Loucy (cell line): ENCODE data around the gene ANO1.

Experiments
- H2AFZ ChIP-seq: fragments of 200-600 bp; sonication (generic); 2 replicates; pipeline ENCODE4 v1.6.0; 2016; ENCODE audit warnings: antibody characterized with exemption, mild to moderate bottlenecking, low read length, moderate library complexity
- H3F3A ChIP-seq: fragments of 200-600 bp; 2 replicates; pipeline ENCODE4 v1.6.0; 2016; ENCODE audit warnings: antibody characterized with exemption, low read depth, mild to moderate bottlenecking
- H3K27me3 ChIP-seq: fragments of 200-600 bp; sonication (generic); 2 replicates; pipeline ENCODE4 v1.6.1; 2014; ENCODE audit warnings: low read length, mild to moderate bottlenecking; ENCODE audit not compliant: insufficient read depth, poor library complexity, severe bottlenecking
- H3K36me3 ChIP-seq: fragments of 200-600 bp; sonication (generic); 2 replicates; pipeline ENCODE4 v1.6.1; 2016; ENCODE audit warnings: low read length; ENCODE audit not compliant: insufficient read depth
- H3K4me1 ChIP-seq: fragments of 200-600 bp; sonication (generic); 2 replicates; pipeline ENCODE4 v1.5.1; 2014; ENCODE audit warnings: low read length, mild to moderate bottlenecking; ENCODE audit not compliant: insufficient read depth, poor library complexity, severe bottlenecking
- H3K4me2 ChIP-seq: fragments of 200-600 bp; sonication (generic); 2 replicates; pipeline ENCODE4 v1.6.0; 2014; ENCODE audit warnings: antibody characterized with exemption, low read length, low read depth, mild to moderate bottlenecking; ENCODE audit not compliant: poor library complexity, severe bottlenecking
- H3K4me3 ChIP-seq: fragments of 200-600 bp; sonication (generic); 2 replicates; pipeline ENCODE4 v1.5.1; 2014; ENCODE audit warnings: low read length, mild to moderate bottlenecking, mixed read lengths; ENCODE audit not compliant: poor library complexity, severe bottlenecking
- H3K79me2 ChIP-seq: fragments of 200-600 bp; sonication (generic); 2 replicates; pipeline ENCODE4 v1.6.1; 2014; ENCODE audit warnings: low read length; ENCODE audit not compliant: insufficient read depth
- H3K9ac ChIP-seq: fragments of 200-600 bp; sonication (generic); 2 replicates; pipeline ENCODE4 v1.6.0; 2014; ENCODE audit warnings: mild to moderate bottlenecking, low read depth, low read length, moderate library complexity; ENCODE audit not compliant: poor library complexity, severe bottlenecking
- H3K9me2 ChIP-seq: fragments of 200-600 bp; sonication (generic); replicated peaks from 2 replicates; pipeline ENCODE4 v1.6.1; 2016; ENCODE audit warnings: low read depth, low read length, mixed read lengths
- H3K9me3 ChIP-seq: fragments of 200-600 bp; sonication (generic); 2 replicates; pipeline ENCODE4 v1.6.1; 2014; ENCODE audit warnings: mild to moderate bottlenecking, antibody characterized with exemption, low read length, low read depth; ENCODE audit not compliant: insufficient read depth
- H4K20me1 ChIP-seq: fragments of 200-600 bp; sonication (generic); 2 replicates; pipeline ENCODE4 v1.6.0; 2014; ENCODE audit warnings: antibody characterized with exemption, low read length, mild to moderate bottlenecking; ENCODE audit not compliant: insufficient read depth, poor library complexity, severe bottlenecking
- CTCF ChIP-seq: fragments of 200-600 bp; sonication (generic); conservative IDR thresholded peaks from 2 replicates; pipeline ENCODE4 v1.5.1; 2014; ENCODE audit warnings: mild to moderate bottlenecking, antibody characterized with exemption, low read length
- EZH2phosphoT487 ChIP-seq: fragments of 200-600 bp; IDR thresholded peaks from 2 replicates; pipeline ENCODE4 v1.6.1; 2018; ENCODE audit warnings: antibody characterized with exemption, mild to moderate bottlenecking, moderate library complexity, borderline replicate concordance

ANO1 gene

GRCh38 chr11:70173018-70173417 is 94.9 kb downstream of the ANO1 start:
- H3K4me2 ChIP-seq: no peak overlapping the region
- H3K9me3 ChIP-seq: no peaks in the 10 kb centered on the region
- no peaks in the 10 kb centered on the region for H4K20me1 ChIP-seq
- no peak overlapping the region for H3K4me3 ChIP-seq
- no peaks in the 10 kb centered on the region for H3K4me1 ChIP-seq
- no peaks in the 10 kb centered on the region for H3K27me3 ChIP-seq
- no peak overlapping the region for H2AFZ ChIP-seq
- H3K79me2 ChIP-seq: no peaks in the 10 kb centered on the region
- H3F3A ChIP-seq: no peaks in the 10 kb centered on the region
- no peaks in the 10 kb centered on the region for H3K36me3 ChIP-seq
- TF ChIP-seq CTCF (no peak), EZH2phosphoT487 (no peak)
- H3K9me2 ChIP-seq: no peaks in the 10 kb centered on the region
- H3K9ac ChIP-seq: no peak overlapping the region

GRCh38 chr11:70174547-70175235 is 96.6 kb downstream of the ANO1 start:
- H2AFZ ChIP-seq: peak overlapping the region; percentile 16; the same call in 1 of the 2 replicates
- H3K79me2 ChIP-seq: no peaks in the 10 kb centered on the region
- no peak overlapping the region for H3K9ac ChIP-seq
- no peak overlapping the region for H3K4me3 ChIP-seq
- H3K27me3 ChIP-seq: no peaks in the 10 kb centered on the region
- H3K4me1 ChIP-seq: no peaks in the 10 kb centered on the region
- H3K4me2 ChIP-seq: no peak overlapping the region
- H3K9me3 ChIP-seq: no peaks in the 10 kb centered on the region
- H3K9me2 ChIP-seq: no peaks in the 10 kb centered on the region
- TF ChIP-seq EZH2phosphoT487 (no peak), CTCF (no peak)
- no peaks in the 10 kb centered on the region for H3F3A ChIP-seq
- no peaks in the 10 kb centered on the region for H3K36me3 ChIP-seq
- no peaks in the 10 kb centered on the region for H4K20me1 ChIP-seq

GRCh38 chr11:70175236-70175698 is 97.2 kb downstream of the ANO1 start:
- no peaks in the 10 kb centered on the region for H3K27me3 ChIP-seq
- peak overlapping the region; percentile 16; the same call in 1 of the 2 replicates for H2AFZ ChIP-seq
- H3K4me3 ChIP-seq: no peak overlapping the region
- no peaks in the 10 kb centered on the region for H3K36me3 ChIP-seq
- no peak overlapping the region for H3K4me2 ChIP-seq
- no peaks in the 10 kb centered on the region for H3K79me2 ChIP-seq
- no peaks in the 10 kb centered on the region for H3K9me3 ChIP-seq
- H3K9me2 ChIP-seq: no peaks in the 10 kb centered on the region
- H3F3A ChIP-seq: no peaks in the 10 kb centered on the region
- TF ChIP-seq CTCF (no peak), EZH2phosphoT487 (no peak)
- no peaks in the 10 kb centered on the region for H4K20me1 ChIP-seq
- no peaks in the 10 kb centered on the region for H3K4me1 ChIP-seq
- no peak overlapping the region for H3K9ac ChIP-seq
